ENCODE data around the gene MEAF6. TPM values are rescaled to one million over a fixed set of nuclear protein-coding genes. Genes with fewer than 3 reads are reported as not detected.

The MEAF6 gene
- total RNA-seq, 1 experiment from 2014 or later, result 72.0 TPM

GRCh38 chr1:37474046-37474696, 40.4 kb downstream of the MEAF6 start, which contains the start of gene ZC3H12A:
ZC3H12A (plus strand) TSS chr1:37474580; CDS start chr1:37475497, 917 bp downstream.
- POLR2A ChIA-PET, result interaction anchor here (0.6 to 10.2 kb wide), 20 partner anchors 9 to 1536 kb away, joined by 3 to 159 read pairs (median 5); partner anchors contain the start of genes C1orf122, CDCA8, MEAF6 and SNIP1
- H3K27me3 Mint-ChIP-seq (ENCODE audit: insufficient read depth, unreplicated experiment), result no peaks in the 10 kb centered on the region
- peaks cover 42% of the 10 kb centered on the region for H3K36me3 Mint-ChIP-seq (ENCODE audit: insufficient read depth, unreplicated experiment)
- H3K27ac Mint-ChIP-seq (ENCODE audit: low read depth, unreplicated experiment), result peak within 1 kb of the TSS; percentile 94
- H3K4me3 Mint-ChIP-seq (ENCODE audit: unreplicated experiment), result peak within 1 kb of the TSS; percentile 89
- DNase-seq (ENCODE audit: unreplicated experiment), result peak; percentile 93
- peaks cover 49% of the 10 kb centered on the region for H3K4me1 Mint-ChIP-seq (ENCODE audit: insufficient read depth, unreplicated experiment)
- H3K9me3 Mint-ChIP-seq (ENCODE audit: unreplicated experiment), result no peaks in the 10 kb centered on the region
- intact Hi-C loops (cut with micrococcal nuclease), result loop anchor here (2.0 to 10.0 kb wide), 4 partner anchors 19 to 331 kb away; partner anchors contain the start of genes C1orf122, GNL2 and YRDC
- CTCF ChIA-PET, result interaction anchor here (0.7 to 10.4 kb wide), 6 partner anchors 14 to 41 kb away, joined by 3 to 144 read pairs (median 8); partner anchors contain the start of gene MEAF6
- no TSS peak for BruUV-seq (replicated peaks)
- TF ChIP-seq CTCF (IDR thresholded peaks at IDR 0.05; ENCODE audit: unreplicated experiment), result no peak

- intact Hi-C loops (cut with micrococcal nuclease), result loop anchor here (2.0 to 10.0 kb wide), 4 partner anchors 19 to 331 kb away; partner anchors contain the start of genes C1orf122, GNL2 and YRDC
- no peaks in the 10 kb centered on the region for H3K27me3 Mint-ChIP-seq (ENCODE audit: insufficient read depth, unreplicated experiment)
These were observed 41.0 kb downstream of the MEAF6 start for GRCh38 chr1:37473431-37474045.

GRCh38 chr1:37472994-37473393, 41.6 kb downstream of the MEAF6 start:
- BruUV-seq (replicated peaks), result no TSS peak
- ChIA-PET CTCF (interaction anchor here (1.0 to 10.4 kb wide), 3 partner anchors 15 to 1324 kb away, joined by 3 to 144 read pairs (median 75); partner anchors contain the start of gene TRAPPC3), POLR2A (interaction anchor here (7.4 to 10.2 kb wide), 4 partner anchors 9 to 41 kb away, joined by 79 to 159 read pairs (median 140); partner anchors contain the start of gene MEAF6)
- intact Hi-C loops (cut with micrococcal nuclease), result loop anchor here (10.0 kb wide), 3 partner anchors 62 to 332 kb away; partner anchors contain the start of genes C1orf122, GNL2 and YRDC
- Mint-ChIP-seq H3K27me3 (ENCODE audit: insufficient read depth, unreplicated experiment) (no peaks in the 10 kb centered on the region), H3K9me3 (ENCODE audit: unreplicated experiment) (no peaks in the 10 kb centered on the region), H3K36me3 (ENCODE audit: insufficient read depth, unreplicated experiment) (peaks cover 31% of the 10 kb centered on the region), H3K4me3 (ENCODE audit: unreplicated experiment) (peak overlapping the region; percentile 89), H3K27ac (ENCODE audit: low read depth, unreplicated experiment) (peak overlapping the region; percentile 86), H3K4me1 (ENCODE audit: insufficient read depth, unreplicated experiment) (peaks cover 39% of the 10 kb centered on the region)
- DNase-seq (ENCODE audit: unreplicated experiment), result no peak
- no peak for TF ChIP-seq CTCF (IDR thresholded peaks at IDR 0.05; ENCODE audit: unreplicated experiment)

More at GRCh38 chr1:37473431-37474045, 41.0 kb downstream of the MEAF6 start:
- POLR2A ChIA-PET, result interaction anchor here (0.6 to 10.2 kb wide), 17 partner anchors 9 to 1537 kb away, joined by 3 to 159 read pairs (median 5); partner anchors contain the start of genes C1orf122, CDCA8, MEAF6 and SNIP1
- BruUV-seq (replicated peaks), result TSS peak; percentile 5
- TF ChIP-seq CTCF (IDR thresholded peaks at IDR 0.05; ENCODE audit: unreplicated experiment), result no peak
- Mint-ChIP-seq H3K9me3 (ENCODE audit: unreplicated experiment) (no peaks in the 10 kb centered on the region), H3K36me3 (ENCODE audit: insufficient read depth, unreplicated experiment) (peaks cover 37% of the 10 kb centered on the region), H3K4me3 (ENCODE audit: unreplicated experiment) (peak overlapping the region; percentile 89), H3K4me1 (ENCODE audit: insufficient read depth, unreplicated experiment) (peaks cover 45% of the 10 kb centered on the region), H3K27ac (ENCODE audit: low read depth, unreplicated experiment) (peak overlapping the region; percentile 86)
- CTCF ChIA-PET, result interaction anchor here (0.7 to 10.4 kb wide), 4 partner anchors 15 to 40 kb away, joined by 3 to 144 read pairs (median 40); no protein-coding TSS in a partner anchor
- peak; percentile 54 for DNase-seq (ENCODE audit: unreplicated experiment)
